NCI-H345 (cell line): ENCODE results near the gene ROGDI.

Experiments used
- DNase-seq: peaks from one replicate; lab custom pipeline; 2025; lab: John Stamatoyannopoulos, UW

Gene ROGDI

GRCh38 chr16:4814046-4814445 is 11.6 kb upstream of the ROGDI start:
- no peak for DNase-seq

GRCh38 chr16:4813251-4814003 is 11.0 kb upstream of the ROGDI start:
- no peak for DNase-seq

- DNase-seq, result no peak
Measured at GRCh38 chr16:4811773-4812172, 9.3 kb upstream of the ROGDI start.

- no peak for DNase-seq
Measured at GRCh38 chr16:4811242-4811641, 8.8 kb upstream of the ROGDI start.

- DNase-seq, result no peak
Measured at GRCh38 chr16:4806280-4806679, 3.8 kb upstream of the ROGDI start.

GRCh38 chr16:4805231-4805630 is 2.8 kb upstream of the ROGDI start:
- DNase-seq, result no peak

- DNase-seq, result no peak
Measured at GRCh38 chr16:4803898-4804762, 1.7 kb upstream of the ROGDI start.

GRCh38 chr16:4803401-4803844 is 990 bp upstream of the ROGDI start:
- DNase-seq, result no peak

- DNase-seq, result peak; percentile 93
Measured at GRCh38 chr16:4802659-4803287, 340 bp upstream of the ROGDI start.

GRCh38 chr16:4801051-4801961 is 1.1 kb downstream of the ROGDI start:
- no peak for DNase-seq

- no peak for DNase-seq
Measured at GRCh38 chr16:4800290-4801041, 2.0 kb downstream of the ROGDI start.

GRCh38 chr16:4799171-4799855 is 3.1 kb downstream of the ROGDI start:
- DNase-seq, result no peak

GRCh38 chr16:4798456-4798855 is 4.0 kb downstream of the ROGDI start:
- no peak for DNase-seq

GRCh38 chr16:4797805-4798252 is 4.6 kb downstream of the ROGDI start:
- DNase-seq, result no peak

- no peak for DNase-seq
Measured at GRCh38 chr16:4796982-4797804, 5.2 kb downstream of the ROGDI start.

- DNase-seq, result no peak
Measured at GRCh38 chr16:4795828-4796572, 6.4 kb downstream of the ROGDI start.

GRCh38 chr16:4795181-4795827 is 7.1 kb downstream of the ROGDI start, which contains the start of gene SMIM22:
TSS of gene SMIM22 (plus strand) at chr16:4795369. CDS start at chr16:4795735, 366 bp downstream.
- DNase-seq, result peak; percentile 85

- DNase-seq, result no peak
Measured at GRCh38 chr16:4792951-4793513, 9.4 kb downstream of the ROGDI start.
